NCI-H2196 treated with DMSO at 0.1 percent for 48 hours (cell line): ENCODE results near the gene ZFP69B.

ENCODE experiments used
- DNase-seq: peaks from one replicate; lab custom pipeline; 2025; ENCODE audit not compliant: unreplicated experiment; lab: John Stamatoyannopoulos, UW

The ZFP69B gene

DNA sequence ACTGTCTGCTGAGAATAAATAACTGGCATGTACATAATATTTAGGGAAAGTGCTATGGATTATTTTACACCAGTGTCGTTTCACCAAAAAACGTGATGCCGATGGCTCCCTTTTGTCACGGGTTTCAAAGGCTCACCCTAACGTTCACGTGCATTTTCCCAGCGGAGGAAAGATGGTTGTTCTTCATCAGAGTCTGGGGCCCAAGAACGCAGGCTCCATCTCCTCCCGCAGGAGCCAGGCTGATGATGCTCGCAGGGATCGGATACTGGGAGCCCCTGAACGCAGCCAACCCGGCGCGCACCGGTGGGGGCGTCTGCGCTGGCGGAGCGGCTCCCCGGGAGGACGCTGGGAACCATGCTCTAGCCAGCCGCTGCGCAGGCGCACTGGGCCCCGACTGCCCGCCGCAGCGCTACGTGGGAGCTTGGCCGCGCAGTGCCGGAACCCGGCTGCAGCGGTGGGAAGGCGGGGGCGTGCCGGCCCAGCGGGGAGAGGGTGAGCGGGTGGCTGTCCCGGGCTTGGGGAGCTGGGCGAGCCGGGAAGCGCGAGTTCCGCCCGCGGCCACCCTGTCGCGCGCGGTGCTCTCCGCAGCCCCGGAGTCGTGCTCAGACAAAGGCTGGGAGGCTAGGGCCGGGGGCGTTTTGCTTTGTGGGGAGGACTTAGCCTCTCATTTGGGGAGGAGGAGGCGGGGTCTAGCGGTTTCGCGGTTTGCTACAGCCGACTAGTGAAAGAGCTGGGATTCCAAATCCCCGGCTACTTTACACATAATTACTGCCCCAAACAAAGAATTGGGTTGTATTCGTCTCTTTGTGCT, at the start of gene ZFP69B:
ZFP69B (plus strand) TSS at position 793 of the 811 bp plus-strand sequence. CDS start 486 bp downstream, outside the sequence.
- DNase-seq = peak; percentile 87

DNA sequence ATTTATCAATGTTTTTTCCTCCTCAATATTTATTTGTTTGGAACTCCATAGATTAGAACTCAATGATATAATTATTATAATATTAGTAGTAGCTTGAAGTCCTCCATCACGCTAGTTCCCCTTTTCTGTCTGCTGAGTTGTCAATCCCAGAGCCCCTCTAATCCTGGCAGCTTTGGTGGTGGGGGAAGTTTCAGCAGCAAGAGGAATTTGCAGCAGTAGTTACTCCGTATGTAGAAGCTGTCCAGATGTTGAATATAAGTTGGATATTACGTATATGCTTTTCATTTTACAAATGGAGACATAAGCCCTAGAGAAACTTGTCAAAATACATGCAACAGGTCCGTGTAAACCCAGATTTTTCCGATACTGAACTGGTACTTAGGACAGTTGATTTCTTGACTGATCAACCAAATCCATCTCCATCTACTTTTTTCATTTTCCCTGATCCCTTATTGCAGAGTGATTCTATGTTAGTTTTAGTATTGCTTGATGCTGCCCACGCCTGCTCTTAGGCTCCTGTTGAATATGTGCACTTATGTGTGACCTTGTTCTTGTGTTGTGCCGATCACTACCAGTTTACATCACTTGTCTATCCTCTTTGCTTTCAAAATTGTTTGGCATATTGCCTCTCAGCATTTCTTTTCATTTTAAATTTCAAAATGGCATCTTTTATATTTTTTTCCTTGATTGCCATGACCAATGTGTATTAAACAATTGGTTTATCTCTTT, 48.6 kb upstream of the ZFP69B start:
- no peak for DNase-seq

DNA sequence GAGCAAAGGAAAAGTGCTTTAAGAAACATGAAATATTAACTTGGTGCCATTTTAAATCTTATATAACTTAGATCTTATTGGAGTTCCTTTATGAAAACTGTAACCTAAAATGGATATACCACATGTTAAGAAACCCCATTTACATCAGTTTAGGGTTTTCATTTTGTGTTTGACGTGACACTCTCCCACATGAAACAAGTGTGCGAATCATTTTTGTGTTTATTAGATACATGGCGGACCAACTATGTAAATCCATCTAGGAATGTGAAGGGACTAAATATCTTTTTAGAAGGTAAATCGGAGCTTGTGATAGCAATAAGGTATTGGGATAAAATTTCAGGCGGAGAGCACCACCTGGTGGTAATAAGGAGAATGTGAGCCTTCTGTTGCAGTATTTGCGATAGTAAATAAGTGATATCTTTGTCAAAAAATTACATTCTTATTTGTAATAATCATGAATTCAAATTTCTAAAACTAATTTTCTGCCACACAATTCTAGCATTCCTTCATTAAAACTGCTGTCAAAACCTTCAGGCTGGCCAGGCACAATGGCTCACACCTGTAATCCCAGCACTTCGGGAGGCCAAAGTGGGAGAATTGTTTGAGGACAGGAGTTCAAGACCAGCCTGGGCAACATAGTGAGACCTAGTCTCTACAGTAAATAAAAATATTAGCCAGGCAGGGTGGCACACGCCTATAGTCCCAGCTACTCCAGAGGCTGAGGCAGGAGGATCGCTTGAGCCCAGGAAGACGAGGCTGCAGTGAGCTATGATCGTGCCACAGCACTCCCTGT, 45.4 kb upstream of the ZFP69B start:
- DNase-seq = peak; percentile 40

DNA sequence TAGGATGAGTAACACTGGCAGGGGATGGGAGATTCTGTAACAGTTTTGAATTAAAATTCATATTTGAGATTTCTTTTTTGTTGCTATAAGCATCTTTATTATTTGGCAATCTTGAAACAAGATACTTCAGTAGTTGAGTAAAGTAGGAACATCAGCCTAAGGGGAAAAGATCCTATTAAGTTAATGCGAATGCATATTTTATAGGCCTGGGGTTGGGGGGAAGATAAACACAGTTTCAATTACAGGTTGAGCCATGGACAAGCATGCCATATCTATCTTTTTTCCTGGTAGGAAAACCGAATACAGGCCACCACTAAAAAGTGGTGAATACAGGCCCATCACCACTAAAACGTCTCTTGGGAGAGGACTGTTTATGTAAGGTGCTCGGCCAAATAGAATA, 44.5 kb upstream of the ZFP69B start:
- no peak for DNase-seq

DNA sequence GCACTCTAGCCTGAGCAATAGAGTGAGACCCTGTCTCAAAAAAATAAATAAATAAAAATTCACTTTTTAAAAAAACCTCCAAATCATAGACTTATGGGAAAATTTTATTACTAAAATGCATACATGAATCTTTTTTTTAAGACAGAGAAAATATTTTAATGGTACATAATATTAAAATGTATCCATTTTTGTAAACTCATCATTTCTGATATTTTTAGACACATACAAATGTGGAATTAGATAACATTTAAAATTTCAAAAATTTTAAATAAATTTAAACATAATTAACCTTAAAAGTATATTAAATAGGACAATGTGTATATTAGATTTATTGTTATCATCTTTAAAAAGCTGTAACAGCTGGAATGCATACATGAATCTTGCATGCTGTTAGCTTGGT, 42.8 kb upstream of the ZFP69B start:
- no peak for DNase-seq

DNA sequence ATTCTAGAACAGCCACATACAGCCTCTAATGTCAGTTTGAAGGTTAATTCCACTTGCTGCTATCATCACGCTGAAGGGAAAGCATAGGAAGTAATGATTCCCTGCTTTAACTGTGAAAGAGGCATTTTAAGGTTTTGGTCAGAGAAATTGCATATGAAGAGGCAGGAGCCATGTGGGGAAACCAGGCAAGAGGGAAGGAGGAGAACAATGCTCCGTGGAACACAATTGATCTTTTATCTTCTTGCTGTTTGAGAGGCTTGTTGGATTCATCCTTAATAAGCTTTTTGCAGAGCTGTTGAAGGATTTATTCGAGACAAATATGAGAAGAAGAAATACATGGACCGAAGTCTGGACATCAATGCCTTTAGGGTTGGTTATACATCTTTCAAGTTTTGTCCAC, 40.8 kb upstream of the ZFP69B start:
- DNase-seq = no peak

DNA sequence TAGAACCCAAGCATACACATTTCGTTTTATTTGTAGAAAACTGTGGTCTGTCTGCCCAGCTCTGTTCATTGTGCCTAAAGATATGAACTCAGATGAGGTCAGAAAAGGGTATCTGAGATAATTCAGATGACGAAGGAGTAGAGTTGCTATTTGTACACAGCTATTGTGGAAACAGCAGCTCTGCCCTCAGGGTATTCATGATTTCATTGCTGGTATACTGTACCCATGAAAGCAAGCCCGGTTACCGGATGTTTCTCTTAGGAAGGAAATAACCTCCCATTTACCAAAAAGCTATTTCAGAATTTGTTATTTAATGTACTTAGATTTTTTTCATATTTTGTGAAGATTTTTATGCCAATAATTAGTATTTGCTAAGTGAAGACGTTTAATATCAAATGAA, 39.0 kb upstream of the ZFP69B start:
- DNase-seq = no peak

DNA sequence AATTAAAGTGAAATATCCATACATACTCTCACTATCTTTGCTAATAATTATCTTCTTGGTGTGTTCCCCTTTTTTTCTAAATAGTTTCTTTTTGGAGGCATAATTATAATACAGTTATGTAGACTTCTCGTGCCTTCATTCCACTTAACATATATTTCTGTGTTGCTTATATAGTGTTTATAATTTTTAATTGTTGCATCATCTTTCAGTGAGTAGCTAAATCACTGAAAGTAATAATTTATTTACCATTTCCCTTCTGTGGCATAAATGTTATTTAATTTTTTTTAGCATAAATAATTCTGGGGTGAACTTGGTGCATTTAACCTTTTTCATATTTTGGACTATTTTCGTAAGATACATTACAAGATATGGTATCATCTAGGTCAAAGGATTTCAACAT, 38.4 kb upstream of the ZFP69B start:
- DNase-seq = no peak

DNA sequence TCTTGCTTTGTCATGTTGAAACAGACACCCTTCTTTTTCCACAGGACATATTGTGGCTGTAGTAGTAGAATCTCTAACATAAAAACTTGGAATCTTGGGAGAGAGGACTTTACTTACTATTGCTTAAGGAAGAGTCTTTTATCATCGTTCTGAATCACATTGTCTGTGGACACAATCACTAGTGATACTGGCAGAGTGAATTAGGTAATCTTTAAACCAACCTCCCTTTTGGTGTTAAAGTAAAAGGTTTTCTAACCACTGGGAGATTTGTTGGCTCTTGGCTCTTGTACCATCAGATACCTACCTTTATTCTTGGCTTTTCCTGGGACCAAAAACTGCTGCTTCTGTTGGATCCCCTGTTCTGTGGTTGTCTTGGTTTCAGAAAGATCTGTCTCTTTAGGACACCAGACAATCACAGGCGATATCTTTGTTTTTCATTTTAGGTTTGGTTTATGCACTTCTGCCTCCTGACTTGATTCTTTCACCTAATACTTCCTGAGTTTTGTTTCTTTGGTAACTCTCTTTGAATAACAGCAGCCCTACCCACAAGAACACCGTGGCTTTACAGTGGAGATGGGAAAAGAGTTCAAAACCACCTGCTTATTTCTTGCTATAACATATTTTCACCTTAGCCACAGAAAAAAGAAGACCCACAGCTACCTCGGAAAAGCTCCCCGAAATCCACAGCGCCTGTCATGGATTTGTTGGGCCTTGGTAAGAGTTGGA, 36.6 kb upstream of the ZFP69B start:
- DNase-seq = no peak

DNA sequence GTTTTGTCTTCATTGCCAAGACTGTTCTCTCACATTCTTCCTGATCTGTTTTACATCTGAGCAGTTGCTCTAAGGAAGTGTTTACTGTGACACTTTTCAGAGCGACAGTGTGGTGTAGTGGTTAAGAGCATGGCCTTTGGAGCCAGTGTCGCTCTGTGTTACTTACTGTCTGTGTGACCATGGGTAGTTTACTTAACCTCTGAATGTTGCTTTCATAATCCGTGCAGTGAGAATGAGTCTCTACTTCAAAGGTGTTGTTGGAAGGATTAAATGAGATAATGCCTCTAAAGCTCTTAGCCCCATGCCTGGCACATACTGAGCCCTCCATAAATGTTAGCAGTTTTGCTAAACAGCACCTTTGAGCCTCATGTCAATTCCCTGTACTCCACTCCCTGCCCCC, 35.9 kb upstream of the ZFP69B start:
- no peak for DNase-seq

DNA sequence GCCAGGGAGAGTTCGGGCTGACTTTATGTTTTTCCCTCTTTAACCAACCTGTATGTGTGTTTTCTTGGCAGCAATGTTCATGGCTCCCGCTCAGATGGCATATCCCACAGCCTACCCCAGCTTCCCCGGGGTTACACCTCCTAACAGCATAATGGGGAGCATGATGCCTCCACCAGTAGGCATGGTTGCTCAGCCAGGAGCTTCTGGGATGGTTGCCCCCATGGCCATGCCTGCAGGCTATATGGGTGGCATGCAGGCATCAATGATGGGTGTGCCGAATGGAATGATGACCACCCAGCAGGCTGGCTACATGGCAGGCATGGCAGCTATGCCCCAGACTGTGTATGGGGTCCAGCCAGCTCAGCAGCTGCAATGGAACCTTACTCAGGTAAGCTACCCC, 33.6 kb upstream of the ZFP69B start:
- no peak for DNase-seq

DNA sequence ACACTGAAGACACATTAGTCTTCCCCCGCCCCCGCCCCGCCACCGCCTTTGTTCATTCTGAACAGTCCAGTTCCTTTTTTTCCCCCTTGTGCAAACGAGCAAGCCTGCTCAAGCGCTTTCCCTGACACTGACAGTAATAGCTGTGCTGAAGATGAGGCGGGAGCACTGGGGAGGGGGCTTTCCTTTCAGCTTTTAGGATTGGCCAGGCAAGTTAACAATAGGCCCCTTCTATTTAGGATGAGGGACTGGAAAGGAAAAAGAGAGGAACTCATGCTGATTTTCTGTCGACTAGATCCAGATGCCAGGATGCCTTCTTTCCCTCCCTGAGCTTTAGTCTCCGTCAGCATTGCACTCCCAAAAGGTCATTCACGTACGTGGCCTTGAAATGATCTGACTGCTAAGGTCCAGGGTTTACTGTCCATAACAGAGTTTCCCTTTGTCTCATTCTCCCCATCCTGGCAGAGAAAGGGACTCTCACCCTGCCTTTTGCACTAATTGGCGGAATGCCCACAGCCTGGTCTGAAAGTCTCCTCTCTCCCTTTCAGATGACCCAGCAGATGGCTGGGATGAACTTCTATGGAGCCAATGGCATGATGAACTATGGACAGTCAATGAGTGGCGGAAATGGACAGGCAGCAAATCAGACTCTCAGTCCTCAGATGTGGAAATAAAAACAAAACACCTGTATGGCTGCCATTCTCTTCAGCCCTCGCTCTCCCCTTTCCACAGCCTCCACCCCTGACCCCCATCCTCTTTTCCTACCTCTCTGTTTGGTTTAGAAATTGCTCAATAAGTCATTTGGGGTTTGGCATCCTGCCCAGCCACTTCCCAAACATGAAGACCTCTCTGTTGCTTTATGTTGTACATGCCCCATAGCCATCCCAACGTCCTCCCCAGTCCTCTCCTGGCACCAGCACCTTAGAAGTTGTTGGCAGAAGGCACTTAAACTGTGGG, 28.6 kb upstream of the ZFP69B start:
- no peak for DNase-seq

DNA sequence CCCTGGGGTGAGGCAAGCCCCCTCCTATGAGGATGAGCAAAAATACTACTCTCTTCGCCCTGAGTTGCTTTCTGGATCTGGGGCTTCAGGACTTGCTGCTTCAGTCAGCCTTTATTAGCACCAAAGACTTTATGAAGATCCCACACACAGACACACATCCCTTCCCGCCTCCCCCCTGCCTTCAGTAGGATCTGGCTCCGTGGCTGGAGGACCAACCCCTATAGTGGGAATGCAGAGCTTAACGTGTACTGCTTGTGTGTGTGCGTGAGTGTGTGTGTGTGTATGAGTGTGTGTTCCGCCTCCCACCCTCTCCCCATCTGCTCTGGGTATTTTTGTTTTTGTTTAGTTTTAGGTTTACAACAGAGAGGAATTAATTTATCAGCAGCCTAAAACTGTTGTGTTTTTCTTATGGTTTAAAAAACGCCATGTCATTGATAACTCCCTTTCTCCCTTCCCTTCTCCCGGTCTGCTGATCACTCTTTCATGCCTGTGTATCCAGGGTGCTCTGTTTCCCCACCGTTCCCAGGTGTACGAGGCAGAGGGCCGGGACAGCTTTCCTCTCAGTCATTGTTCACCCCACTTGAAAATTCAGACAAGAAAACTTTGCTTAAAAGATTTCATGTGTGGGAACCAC, 27.5 kb upstream of the ZFP69B start:
- DNase-seq = no peak

DNA sequence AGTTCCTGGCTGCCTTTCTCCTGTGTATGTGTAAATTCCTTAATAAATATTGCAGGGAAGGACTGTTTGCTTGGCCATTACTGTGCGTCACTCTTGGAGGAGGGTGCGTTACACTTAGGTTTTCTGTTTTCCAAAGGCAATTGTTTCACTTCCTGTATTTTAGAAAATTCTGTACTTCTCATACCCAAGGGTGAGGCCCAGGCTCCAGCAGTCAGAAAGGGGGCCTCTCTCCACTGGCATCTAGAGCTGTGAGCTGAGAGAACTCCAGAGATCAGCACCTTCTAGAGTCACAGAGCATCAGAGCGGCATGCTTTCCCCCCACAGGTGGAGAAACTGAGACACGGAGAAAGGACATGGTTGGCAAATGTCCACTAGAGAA, 27.0 kb upstream of the ZFP69B start:
- no peak for DNase-seq

DNA sequence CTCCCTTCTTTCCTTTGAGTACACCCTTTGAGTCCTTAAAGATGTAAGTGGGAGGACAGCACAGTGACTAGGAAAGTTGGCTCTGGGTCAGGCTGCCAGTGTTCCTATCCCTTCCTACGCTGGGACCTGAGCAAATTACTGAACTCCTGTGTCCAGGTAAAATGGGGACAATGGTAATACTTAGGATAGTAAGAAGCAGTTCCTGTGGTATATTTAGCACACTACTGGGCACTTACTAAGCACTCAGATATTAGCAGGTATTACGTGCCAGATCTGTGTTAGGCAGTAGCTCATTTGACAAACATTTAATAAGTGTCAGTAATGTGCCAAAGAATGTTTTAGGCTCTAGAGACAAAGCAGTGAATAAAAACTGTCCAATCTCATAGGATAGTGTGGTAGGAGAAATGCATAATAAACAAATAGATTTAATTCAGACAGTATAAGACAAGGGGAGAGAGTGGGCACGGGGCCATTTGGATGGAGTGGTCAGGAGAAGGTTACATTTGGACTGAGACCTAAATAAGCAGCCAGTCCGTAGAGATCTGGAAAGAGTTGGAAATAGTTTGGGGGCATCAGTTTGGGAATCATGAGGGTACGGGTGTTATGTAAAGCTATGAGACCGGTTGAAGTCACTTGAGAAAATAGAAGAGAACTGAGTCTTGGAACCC, 26.2 kb upstream of the ZFP69B start:
- no peak for DNase-seq

DNA sequence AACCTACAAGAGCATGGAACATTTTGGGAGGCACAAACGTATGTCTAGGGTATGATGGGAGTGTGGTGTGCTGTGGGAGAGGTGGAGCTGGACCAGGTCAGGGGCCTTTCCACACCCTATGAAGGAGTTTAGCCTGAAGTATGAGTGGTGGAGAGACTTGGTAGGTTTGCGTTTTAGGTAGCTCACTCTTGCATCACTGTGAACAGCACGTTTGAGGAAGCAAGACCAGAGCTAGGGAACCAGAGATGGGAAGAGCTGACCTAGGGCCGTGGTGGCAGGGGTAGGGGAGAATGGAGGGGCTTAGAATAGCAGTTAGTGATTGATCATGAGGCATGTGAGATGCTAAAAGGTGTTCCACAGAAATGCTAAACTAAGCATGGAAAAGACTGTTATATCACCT, 25.1 kb upstream of the ZFP69B start:
- no peak for DNase-seq

DNA sequence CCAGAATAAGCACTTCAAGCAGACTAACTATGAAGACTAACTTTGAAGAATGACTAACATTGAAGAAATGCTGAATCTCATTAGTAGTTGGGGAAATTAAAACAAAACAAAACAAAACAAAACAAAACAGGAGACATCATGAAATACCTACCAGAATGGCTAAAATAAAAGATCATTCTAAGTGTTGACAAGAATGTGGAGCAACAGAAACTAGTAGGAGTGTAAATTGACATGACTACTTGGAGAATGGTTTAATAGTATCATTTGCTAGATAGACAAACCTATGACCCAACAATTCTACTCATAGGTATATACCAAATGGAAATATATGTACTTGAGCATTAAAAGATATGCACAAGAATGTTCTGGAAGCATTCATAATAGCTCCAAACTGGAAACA, 18.9 kb upstream of the ZFP69B start:
- no peak for DNase-seq

DNA sequence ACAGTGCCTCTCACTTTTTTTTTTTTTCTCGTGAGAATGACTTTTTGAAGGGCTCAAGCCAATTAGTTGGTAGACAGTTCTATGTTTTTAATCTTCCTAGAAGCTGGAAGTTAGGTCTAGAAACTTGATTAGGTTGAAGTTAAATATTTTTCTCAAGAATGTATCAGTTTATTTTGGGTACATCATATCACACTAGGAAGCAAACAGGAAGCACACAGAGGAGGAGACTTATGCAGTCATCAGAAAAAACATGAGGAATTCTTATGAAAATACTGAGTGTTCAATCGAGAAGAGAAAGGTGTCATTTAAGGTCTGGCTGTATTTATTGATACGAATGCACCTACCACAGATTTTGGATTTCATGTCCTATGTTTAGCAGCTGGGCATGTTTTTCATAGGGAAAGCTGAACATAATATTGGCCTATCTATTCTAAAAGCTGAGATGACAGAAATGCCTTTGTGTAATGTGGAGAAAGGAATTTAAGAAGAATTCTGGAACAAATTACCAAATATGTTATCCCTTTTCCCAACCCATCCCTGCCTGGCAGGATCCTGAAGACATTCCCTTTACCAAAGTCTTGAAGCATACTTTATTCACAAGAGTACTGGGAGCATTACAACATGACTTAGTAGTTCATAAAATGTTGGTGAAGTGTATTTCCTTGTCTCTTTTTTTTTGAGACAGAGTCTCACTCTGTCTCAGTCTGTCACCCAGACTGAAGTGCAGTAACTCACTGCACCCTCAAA, 17.5 kb upstream of the ZFP69B start:
- no peak for DNase-seq
